ENCODE results near the gene SORCS2.

- TF ChIP-seq POLR2A (IDR thresholded peaks at IDR 0.05) (no peak), CTCF (IDR thresholded peaks at IDR 0.05) (peak; percentile 14 to 45 (median 37))
These were observed 35.4 kb upstream of the SORCS2 start for GRCh38 chr4:7156761-7157488.

Data from right lobe of liver (tissue), 4 donors.